AG09309 (cell line): ENCODE results near the gene HIBCH.
"Not testable (repeated sequence)": the region's sequence is repeated elsewhere in the genome, so short reads cannot be mapped to it uniquely, and the experiment has no call there.

Source experiments
- DNase-seq: peaks from one replicate; pipeline ENCODE4 v3.0.0-alpha.2; 2010; ENCODE audit warnings: low read depth
- H3K4me3 ChIP-seq: 2 replicates; pipeline ENCODE4 v1.5.1; 2011; ENCODE audit warnings: mild to moderate bottlenecking, low read depth, low read length, moderate library complexity; ENCODE audit not compliant: control insufficient read depth
- CTCF ChIP-seq: IDR thresholded peaks from 2 replicates; pipeline ENCODE4 v1.5.1; 2011; ENCODE audit warnings: mild to moderate bottlenecking, low read depth, low read length, inconsistent platforms; ENCODE audit not compliant: insufficient read depth, control insufficient read depth; ENCODE audit errors: missing control alignments

Gene HIBCH

GRCh38 chr2:190254063-190254850, 65.4 kb downstream of the HIBCH start:
- no peak for TF ChIP-seq CTCF
- DNase-seq = no peak
- H3K4me3 ChIP-seq = no peak overlapping the region

GRCh38 chr2:190250421-190250820, 69.2 kb downstream of the HIBCH start:
- TF ChIP-seq CTCF = no peak
- no peak overlapping the region for H3K4me3 ChIP-seq
- DNase-seq = no peak

- no peak overlapping the region for H3K4me3 ChIP-seq
- TF ChIP-seq CTCF = no peak
- DNase-seq = no peak
Observed at GRCh38 chr2:190235551-190236075, 84.0 kb downstream of the HIBCH start.

GRCh38 chr2:190235101-190235500, 84.5 kb downstream of the HIBCH start:
- DNase-seq = no peak
- TF ChIP-seq CTCF = no peak
- no peak overlapping the region for H3K4me3 ChIP-seq

GRCh38 chr2:190223989-190224388, 95.6 kb downstream of the HIBCH start:
- DNase-seq, H3K4me3 ChIP-seq: not testable (repeated sequence)

GRCh38 chr2:190222745-190223144, 96.9 kb downstream of the HIBCH start:
- DNase-seq, H3K4me3 ChIP-seq: not testable (repeated sequence)

GRCh38 chr2:190221429-190221828, 98.2 kb downstream of the HIBCH start:
- TF ChIP-seq CTCF = no peak
- no peak overlapping the region for H3K4me3 ChIP-seq
- no peak for DNase-seq

GRCh38 chr2:190219186-190219585, 100.4 kb downstream of the HIBCH start:
- H3K4me3 ChIP-seq = no peak overlapping the region
- no peak for DNase-seq
- TF ChIP-seq CTCF = no peak
